ENCODE results near the gene NAV2.

DNA sequence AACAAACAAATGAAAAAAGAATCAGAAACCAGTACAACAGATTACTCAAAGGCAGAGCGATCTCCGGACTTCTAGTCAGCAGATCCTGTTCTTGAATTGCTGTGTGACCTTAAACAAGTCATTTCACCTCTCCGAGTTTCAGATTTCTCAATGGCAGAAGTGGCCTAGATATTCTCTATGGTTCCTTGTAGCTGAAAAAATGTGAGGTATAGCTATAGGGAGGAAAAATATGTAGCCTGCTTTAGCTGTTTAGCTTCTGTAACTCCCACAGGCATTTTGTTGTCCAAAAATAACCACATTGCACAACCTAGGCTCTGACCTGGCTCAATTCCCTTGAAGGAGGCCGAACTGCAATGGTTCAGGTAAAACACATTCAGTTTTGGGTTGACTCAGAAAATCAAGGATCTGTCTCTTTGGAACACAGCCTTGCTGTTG is 347.0 kb downstream of the NAV2 start:
- TF ChIP-seq, protein P1, sequence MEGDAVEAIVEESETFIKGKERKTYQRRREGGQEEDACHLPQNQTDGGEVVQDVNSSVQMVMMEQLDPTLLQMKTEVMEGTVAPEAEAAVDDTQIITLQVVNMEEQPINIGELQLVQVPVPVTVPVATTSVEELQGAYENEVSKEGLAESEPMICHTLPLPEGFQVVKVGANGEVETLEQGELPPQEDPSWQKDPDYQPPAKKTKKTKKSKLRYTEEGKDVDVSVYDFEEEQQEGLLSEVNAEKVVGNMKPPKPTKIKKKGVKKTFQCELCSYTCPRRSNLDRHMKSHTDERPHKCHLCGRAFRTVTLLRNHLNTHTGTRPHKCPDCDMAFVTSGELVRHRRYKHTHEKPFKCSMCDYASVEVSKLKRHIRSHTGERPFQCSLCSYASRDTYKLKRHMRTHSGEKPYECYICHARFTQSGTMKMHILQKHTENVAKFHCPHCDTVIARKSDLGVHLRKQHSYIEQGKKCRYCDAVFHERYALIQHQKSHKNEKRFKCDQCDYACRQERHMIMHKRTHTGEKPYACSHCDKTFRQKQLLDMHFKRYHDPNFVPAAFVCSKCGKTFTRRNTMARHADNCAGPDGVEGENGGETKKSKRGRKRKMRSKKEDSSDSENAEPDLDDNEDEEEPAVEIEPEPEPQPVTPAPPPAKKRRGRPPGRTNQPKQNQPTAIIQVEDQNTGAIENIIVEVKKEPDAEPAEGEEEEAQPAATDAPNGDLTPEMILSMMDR (IDR thresholded peaks at IDR 0.05): no peak
- TF ChIP-seq POLR2A (IDR thresholded peaks at IDR 0.05): no peak
